GM18519 (cell line): ENCODE data around the gene MPDU1.

Source experiments
- ATAC-seq: cut with Tn5 transposase; IDR thresholded peaks from one replicate; pipeline ENCODE4 v1.9.1; 2021; ENCODE audit warnings: mild to moderate bottlenecking, moderate library complexity; ENCODE audit not compliant: unreplicated experiment, low FRiP score

Gene MPDU1

GRCh38 chr17:7560172-7561027, 23.3 kb upstream of the MPDU1 start:
- no peak for ATAC-seq

GRCh38 chr17:7561028-7561575, 22.6 kb upstream of the MPDU1 start:
- ATAC-seq, result peak; percentile 39

- ATAC-seq, result peak; percentile 59
Measured at GRCh38 chr17:7561589-7562207, 22.0 kb upstream of the MPDU1 start, which contains the start of gene SENP3. TSS of gene SENP3 (plus strand) at chr17:7561919. CDS start at chr17:7563077, 1,158 bp downstream.

- no peak for ATAC-seq
Measured at GRCh38 chr17:7562208-7562605, 21.4 kb upstream of the MPDU1 start.

- no peak for ATAC-seq
Measured at GRCh38 chr17:7563115-7563869, 20.4 kb upstream of the MPDU1 start.

- no peak for ATAC-seq
Measured at GRCh38 chr17:7569571-7569970, 14.1 kb upstream of the MPDU1 start.

GRCh38 chr17:7570351-7570750, 13.3 kb upstream of the MPDU1 start:
- ATAC-seq, result no peak

- ATAC-seq, result no peak
Measured at GRCh38 chr17:7572338-7572587, 11.4 kb upstream of the MPDU1 start.

- peak; percentile 87 for ATAC-seq
Measured at GRCh38 chr17:7572588-7573323, 10.9 kb upstream of the MPDU1 start.

- no peak for ATAC-seq
Measured at GRCh38 chr17:7573324-7574080, 10.2 kb upstream of the MPDU1 start.

- ATAC-seq, result no peak
Measured at GRCh38 chr17:7574176-7574953, 9.3 kb upstream of the MPDU1 start.

GRCh38 chr17:7575481-7575883, 8.2 kb upstream of the MPDU1 start:
- no peak for ATAC-seq

- ATAC-seq, result no peak
Measured at GRCh38 chr17:7575959-7576358, 7.7 kb upstream of the MPDU1 start.

GRCh38 chr17:7576432-7576937, 7.2 kb upstream of the MPDU1 start:
- no peak for ATAC-seq

- no peak for ATAC-seq
Measured at GRCh38 chr17:7577327-7578199, 6.1 kb upstream of the MPDU1 start.

GRCh38 chr17:7579001-7579833, 4.4 kb upstream of the MPDU1 start, which contains the start of gene CD68:
TSS of gene CD68 (plus strand) at chr17:7579638. CDS start at chr17:7579678, 40 bp downstream.
- ATAC-seq, result no peak
